Vagina (tissue), 2 donors: ENCODE measurements around the gene PCDHGB1. TPM values are rescaled to one million over a fixed set of nuclear protein-coding genes. Genes with fewer than 3 reads are reported as not detected.
"Not testable (repeated sequence)": the region's sequence is repeated elsewhere in the genome, so short reads cannot be mapped to it uniquely, and the experiment has no call there.

ENCODE experiments used
- DNase-seq, 2 donors: peaks; one replicate each; pipeline ENCODE4 v3.0.0-alpha.2; 2017; ENCODE audit errors: extremely low spot score in 2 of 2
- H3K27ac ChIP-seq: fragments of 200-600 bp; sonication (generic); one replicate; pipeline ENCODE4 v1.5.1; 2019
- H3K27me3 ChIP-seq: fragments of 200-600 bp; sonication (generic); one replicate; pipeline ENCODE4 v1.5.1; 2019
- H3K36me3 ChIP-seq, 2 donors: fragments of 200-600 bp; sonication (generic); one replicate each; pipeline ENCODE4 v1.5.1; 2017 to 2019
- H3K4me1 ChIP-seq: fragments of 200-600 bp; sonication (generic); one replicate; pipeline ENCODE4 v1.5.1; 2019
- H3K4me3 ChIP-seq, 2 donors: fragments of 200-600 bp; sonication (generic); 1 replicate in 1 of 2; 2 replicates in 1 of 2; pipeline ENCODE4 v1.5.1; 2016 to 2019
- H3K9me3 ChIP-seq: fragments of 200-600 bp; sonication (generic); one replicate; pipeline ENCODE4 v1.5.1; 2019
- POLR2A ChIP-seq, 2 donors: fragments of 450-650 bp; IDR thresholded peaks; one replicate each; pipeline ENCODE4 v1.6.1; 2017; ENCODE audit warnings: antibody characterized with exemption in 2 of 2, mild to moderate bottlenecking in 2 of 2, moderate library complexity in 2 of 2
- POLR2AphosphoS5 ChIP-seq, 2 donors: sonication (generic); formaldehyde crosslinking; IDR thresholded peaks; one replicate each; pipeline ENCODE4 v1.9.0; 2017; ENCODE audit warnings: antibody characterized with exemption in 2 of 2, mild to moderate bottlenecking in 2 of 2, low read depth in 1 of 2; ENCODE audit not compliant: insufficient read depth in 1 of 2
- intact Hi-C: fragments of 100-400 bp; cut with DNase I; formaldehyde crosslinking; loops from one replicate; pipeline ENCODE4 v1.15.1; 2023
- total RNA-seq: library from RNA; depleted of rRNA; stranded (reverse); fragments of >200 nt; gene quantifications from one replicate; pipeline ENCODE4 v1.2.3, GENCODE V29; 2016
- TF ChIP-seq, protein P1 (sequence below), 3 experiments: fragments of 450-650 bp in 2 of 3; fragments of 200-600 bp in 1 of 3; sonication (generic) in 1 of 3; IDR thresholded peaks; one replicate each; pipeline ENCODE4 v1.5.1; 2017 to 2019; ENCODE audit warnings: antibody characterized with exemption in 3 of 3, mild to moderate bottlenecking in 2 of 3, moderate library complexity in 2 of 3

PCDHGB1 gene
- total RNA-seq, 1 donor from 2014 or later = 3.9 TPM

DNA sequence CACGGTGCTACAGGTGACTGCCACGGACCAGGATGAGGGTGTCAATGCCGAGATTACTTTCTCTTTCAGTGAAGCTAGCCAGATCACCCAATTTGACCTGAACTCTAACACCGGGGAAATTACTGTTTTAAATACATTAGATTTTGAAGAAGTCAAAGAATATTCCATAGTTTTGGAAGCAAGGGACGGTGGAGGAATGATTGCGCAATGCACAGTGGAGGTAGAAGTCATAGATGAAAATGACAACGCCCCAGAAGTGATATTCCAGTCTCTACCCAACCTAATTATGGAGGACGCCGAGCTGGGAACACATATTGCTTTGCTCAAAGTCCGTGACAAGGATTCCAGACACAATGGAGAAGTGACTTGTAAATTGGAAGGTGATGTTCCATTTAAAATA lies 38.8 kb downstream of the PCDHGB1 start:
- Histone ChIP-seq H3K27ac (no peak overlapping the region), H3K4me1 (no peaks in the 10 kb centered on the region), H3K27me3 (no peaks in the 10 kb centered on the region), H3K9me3 (peaks cover 69% of the 10 kb centered on the region), H3K4me3 (no peak overlapping the region), H3K36me3 (peaks cover 0 to 9% of the 10 kb centered on the region in 2 donors)
- intact Hi-C loops = no loop called here
- DNase-seq = no peak
- TF ChIP-seq, protein P1, sequence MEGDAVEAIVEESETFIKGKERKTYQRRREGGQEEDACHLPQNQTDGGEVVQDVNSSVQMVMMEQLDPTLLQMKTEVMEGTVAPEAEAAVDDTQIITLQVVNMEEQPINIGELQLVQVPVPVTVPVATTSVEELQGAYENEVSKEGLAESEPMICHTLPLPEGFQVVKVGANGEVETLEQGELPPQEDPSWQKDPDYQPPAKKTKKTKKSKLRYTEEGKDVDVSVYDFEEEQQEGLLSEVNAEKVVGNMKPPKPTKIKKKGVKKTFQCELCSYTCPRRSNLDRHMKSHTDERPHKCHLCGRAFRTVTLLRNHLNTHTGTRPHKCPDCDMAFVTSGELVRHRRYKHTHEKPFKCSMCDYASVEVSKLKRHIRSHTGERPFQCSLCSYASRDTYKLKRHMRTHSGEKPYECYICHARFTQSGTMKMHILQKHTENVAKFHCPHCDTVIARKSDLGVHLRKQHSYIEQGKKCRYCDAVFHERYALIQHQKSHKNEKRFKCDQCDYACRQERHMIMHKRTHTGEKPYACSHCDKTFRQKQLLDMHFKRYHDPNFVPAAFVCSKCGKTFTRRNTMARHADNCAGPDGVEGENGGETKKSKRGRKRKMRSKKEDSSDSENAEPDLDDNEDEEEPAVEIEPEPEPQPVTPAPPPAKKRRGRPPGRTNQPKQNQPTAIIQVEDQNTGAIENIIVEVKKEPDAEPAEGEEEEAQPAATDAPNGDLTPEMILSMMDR (IDR thresholded peaks at IDR 0.05) = no peak
- TF ChIP-seq POLR2AphosphoS5 (IDR thresholded peaks at IDR 0.05; ENCODE audit: insufficient read depth in 1 of 2, low read depth in 1 of 2) (no peak), POLR2A (IDR thresholded peaks at IDR 0.05) (no peak)

- no peak overlapping the region for H3K27ac ChIP-seq
- TF ChIP-seq POLR2AphosphoS5 (IDR thresholded peaks at IDR 0.05; ENCODE audit: insufficient read depth in 1 of 2, low read depth in 1 of 2) (no peak), POLR2A (IDR thresholded peaks at IDR 0.05) (no peak)
- TF ChIP-seq, protein P1 (IDR thresholded peaks at IDR 0.05) = no peak
- no peaks in the 10 kb centered on the region for H3K4me1 ChIP-seq
- H3K27me3 ChIP-seq = no peaks in the 10 kb centered on the region
- no peak for DNase-seq
- intact Hi-C loops = no loop called here
- H3K36me3 ChIP-seq = peaks cover 0 to 9% of the 10 kb centered on the region in 2 donors
- no peak overlapping the region for H3K4me3 ChIP-seq
- H3K9me3 ChIP-seq = peaks cover 71% of the 10 kb centered on the region
Observed at GRCh38 chr5:141389153-141390042, 39.5 kb downstream of the PCDHGB1 start.

GRCh38 chr5:141392429-141393198 lies 42.7 kb downstream of the PCDHGB1 start, which contains the start of gene PCDHGA8:
Gene PCDHGA8 (plus strand): TSS chr5:141392633. CDS start chr5:141392814, 181 bp downstream.
- Histone ChIP-seq H3K27me3 (no peaks in the 10 kb centered on the region), H3K9me3 (peaks cover 74% of the 10 kb centered on the region), H3K4me3 (no peak within 1 kb of the TSS), H3K36me3 (peaks cover 0 to 9% of the 10 kb centered on the region in 2 donors), H3K27ac (no peak within 1 kb of the TSS), H3K4me1 (no peaks in the 10 kb centered on the region)
- no peak for DNase-seq
- intact Hi-C loops = no loop called here
- TF ChIP-seq POLR2AphosphoS5 (IDR thresholded peaks at IDR 0.05; ENCODE audit: insufficient read depth in 1 of 2, low read depth in 1 of 2) = no peak
- no peak for TF ChIP-seq POLR2A (IDR thresholded peaks at IDR 0.05)
- TF ChIP-seq, protein P1 (IDR thresholded peaks at IDR 0.05) = no peak

- no peak for DNase-seq
- TF ChIP-seq POLR2A (IDR thresholded peaks at IDR 0.05) = no peak
- TF ChIP-seq, protein P1 (IDR thresholded peaks at IDR 0.05) = no peak
- intact Hi-C loops = no loop called here
- Histone ChIP-seq H3K36me3 (peaks cover 0 to 9% of the 10 kb centered on the region in 2 donors), H3K27me3 (no peaks in the 10 kb centered on the region), H3K9me3 (peaks cover 75% of the 10 kb centered on the region), H3K4me3 (no peak overlapping the region), H3K4me1 (no peaks in the 10 kb centered on the region), H3K27ac (no peak overlapping the region)
Observed at GRCh38 chr5:141393267-141393666, 43.4 kb downstream of the PCDHGB1 start.

DNA sequence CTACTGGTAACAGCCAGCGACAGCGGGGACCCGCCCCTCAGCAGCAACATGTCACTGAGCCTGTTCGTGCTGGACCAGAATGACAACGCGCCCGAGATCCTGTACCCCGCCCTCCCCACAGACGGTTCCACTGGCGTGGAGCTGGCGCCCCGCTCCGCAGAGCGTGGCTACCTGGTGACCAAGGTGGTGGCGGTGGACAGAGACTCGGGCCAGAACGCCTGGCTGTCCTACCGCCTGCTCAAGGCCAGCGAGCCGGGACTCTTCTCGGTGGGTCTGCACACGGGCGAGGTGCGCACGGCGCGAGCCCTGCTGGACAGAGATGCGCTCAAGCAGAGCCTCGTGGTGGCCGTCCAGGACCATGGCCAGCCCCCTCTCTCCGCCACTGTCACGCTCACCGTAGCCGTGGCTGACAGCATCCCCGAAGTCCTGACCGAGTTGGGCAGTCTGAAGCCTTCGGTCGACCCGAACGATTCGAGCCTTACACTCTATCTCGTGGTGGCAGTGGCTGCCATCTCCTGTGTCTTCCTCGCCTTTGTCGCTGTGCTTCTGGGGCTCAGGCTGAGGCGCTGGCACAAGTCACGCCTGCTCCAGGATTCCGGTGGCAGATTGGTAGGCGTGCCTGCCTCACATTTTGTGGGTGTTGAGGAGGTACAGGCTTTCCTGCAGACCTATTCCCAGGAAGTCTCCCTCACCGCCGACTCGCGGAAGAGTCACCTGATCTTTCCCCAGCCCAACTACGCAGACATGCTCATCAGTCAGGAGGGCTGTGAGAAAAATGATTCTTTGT lies 44.7 kb downstream of the PCDHGB1 start:
- not testable (repeated sequence) for H3K27me3 ChIP-seq

More for the DNA sequence above, 44.7 kb downstream of the PCDHGB1 start:
- DNase-seq, intact Hi-C loops, H3K27ac ChIP-seq, H3K4me1 ChIP-seq, H3K4me3 ChIP-seq: not testable (repeated sequence)
- H3K36me3 ChIP-seq = peaks cover 0 to 20% of the 10 kb centered on the region in 2 donors
- peaks cover 74% of the 10 kb centered on the region for H3K9me3 ChIP-seq
